Frontal cortex (tissue), 4 donors: Measurements from ENCODE around the gene FAM219A. TPM values are rescaled to one million over a fixed set of nuclear protein-coding genes. Genes with fewer than 3 reads are reported as not detected.

Source experiments
- DNase-seq, 2 donors: peaks; one replicate each; pipeline ENCODE4 v3.0.0; 2012; ENCODE audit warnings: low spot score in 2 of 2
- FAIRE-seq: peaks from 2 replicates; lab custom pipeline; 2012; peaks lifted over from hg19 to GRCh38; lab: Jason Lieb, UNC
- total RNA-seq: library from RNA; depleted of rRNA; stranded (reverse); fragments of >200 nt; gene quantifications from one replicate; pipeline ENCODE4 v1.2.3, GENCODE V29; 2014
- donor health status: control.
- donor health status: control.
- donor health status: control.

FAM219A gene
- total RNA-seq, 1 donor from 2014 or later: 22.4 TPM

GRCh38 chr9:34381323-34381722 is 77.0 kb downstream of the FAM219A start:
- FAIRE-seq: no peak
- DNase-seq: peak; percentile 15 to 36

- FAIRE-seq (no peak), DNase-seq (peak; percentile 84 to 90)
Observed at GRCh38 chr9:34380511-34381315, 77.7 kb downstream of the FAM219A start.

GRCh38 chr9:34380034-34380510 is 78.3 kb downstream of the FAM219A start:
- no peak for FAIRE-seq
- DNase-seq: peak in 1 of 2 donors; percentile 23

- FAIRE-seq (no peak), DNase-seq (peak; percentile 83 to 88)
Observed at GRCh38 chr9:34379334-34380033, 78.9 kb downstream of the FAM219A start.

GRCh38 chr9:34378376-34379060 is 79.9 kb downstream of the FAM219A start:
- peak in 1 of 2 donors; percentile 28 for DNase-seq
- no peak for FAIRE-seq

GRCh38 chr9:34377404-34377746 is 81.0 kb downstream of the FAM219A start:
- FAIRE-seq: no peak
- DNase-seq: no peak

GRCh38 chr9:34376596-34377403 is 81.6 kb downstream of the FAM219A start, which contains the start of gene MYORG:
Gene MYORG, minus strand, starts transcription at chr9:34376898. Its CDS starts 3,955 bp downstream, at chr9:34372943.
- FAIRE-seq (no peak), DNase-seq (peak; percentile 94 to 95)

- DNase-seq (peak; percentile 61 to 63), FAIRE-seq (no peak)
Observed at GRCh38 chr9:34375901-34376595, 82.3 kb downstream of the FAM219A start.

- FAIRE-seq (no peak), DNase-seq (no peak)
Observed at GRCh38 chr9:34374905-34375552, 83.3 kb downstream of the FAM219A start.

GRCh38 chr9:34374339-34374738 is 84.0 kb downstream of the FAM219A start:
- DNase-seq: no peak
- no peak for FAIRE-seq

- FAIRE-seq: no peak
Observed at GRCh38 chr9:34373749-34374148, 84.6 kb downstream of the FAM219A start.

GRCh38 chr9:34372467-34373011 is 85.8 kb downstream of the FAM219A start:
- no peak for DNase-seq

More at GRCh38 chr9:34373749-34374148, 84.6 kb downstream of the FAM219A start:
- DNase-seq: no peak

GRCh38 chr9:34371886-34372466 is 86.4 kb downstream of the FAM219A start:
- DNase-seq (no peak), FAIRE-seq (no peak)

More at GRCh38 chr9:34372467-34373011, 85.8 kb downstream of the FAM219A start:
- FAIRE-seq: no peak

- DNase-seq: no peak
- FAIRE-seq: no peak
Observed at GRCh38 chr9:34370970-34371880, 87.1 kb downstream of the FAM219A start.

GRCh38 chr9:34370335-34370969 is 87.9 kb downstream of the FAM219A start:
- DNase-seq: no peak
- no peak for FAIRE-seq

- no peak for FAIRE-seq
- no peak for DNase-seq
Observed at GRCh38 chr9:34369636-34370035, 88.7 kb downstream of the FAM219A start.
